Type B pancreatic cell (in vitro differentiated cells): ENCODE measurements around the gene OBSL1. TPM values are rescaled to one million over a fixed set of nuclear protein-coding genes. Genes with fewer than 3 reads are reported as not detected.
A peak's percentile ranks its signal among the peaks of the same experiment; 100 is the strongest.

Source experiments
- DNase-seq: peaks from one replicate; pipeline ENCODE4 v3.0.0; 2021; ENCODE audit warnings: mixed read lengths; ENCODE audit not compliant: unreplicated experiment; ENCODE audit errors: extremely low spot score
- H3K27ac Mint-ChIP-seq: 2 replicates; pipeline ENCODE4 v1.8.0; 2021; ENCODE audit warnings: mild to moderate bottlenecking, mixed read lengths
- H3K27me3 Mint-ChIP-seq: 2 replicates; pipeline ENCODE4 v1.8.0; 2021; ENCODE audit warnings: mixed read lengths
- H3K36me3 Mint-ChIP-seq: 2 replicates; pipeline ENCODE4 v1.8.0; 2021; ENCODE audit warnings: mixed read lengths
- H3K4me1 Mint-ChIP-seq: one replicate; pipeline ENCODE4 v1.8.0; 2021; ENCODE audit warnings: mixed read lengths; ENCODE audit not compliant: unreplicated experiment
- H3K4me3 Mint-ChIP-seq: 2 replicates; pipeline ENCODE4 v1.8.0; 2021; ENCODE audit warnings: mild to moderate bottlenecking, mixed read lengths
- H3K9me3 Mint-ChIP-seq: 2 replicates; pipeline ENCODE4 v1.8.0; 2021; ENCODE audit warnings: mixed read lengths
- total RNA-seq: library from RNA; stranded (reverse); gene quantifications from 2 replicates; pipeline ENCODE4 v1.2.1, GENCODE V29; 2021; ENCODE audit warnings: low replicate concordance
- TF ChIP-seq, protein P1 (sequence below): fragments of 200-600 bp; sonication (generic); conservative IDR thresholded peaks from 2 replicates; pipeline ENCODE4 v1.5.0; 2021; ENCODE audit warnings: antibody characterized with exemption, mild to moderate bottlenecking

OBSL1 gene
- total RNA-seq, 1 donor from 2014 or later: 197 TPM

DNA sequence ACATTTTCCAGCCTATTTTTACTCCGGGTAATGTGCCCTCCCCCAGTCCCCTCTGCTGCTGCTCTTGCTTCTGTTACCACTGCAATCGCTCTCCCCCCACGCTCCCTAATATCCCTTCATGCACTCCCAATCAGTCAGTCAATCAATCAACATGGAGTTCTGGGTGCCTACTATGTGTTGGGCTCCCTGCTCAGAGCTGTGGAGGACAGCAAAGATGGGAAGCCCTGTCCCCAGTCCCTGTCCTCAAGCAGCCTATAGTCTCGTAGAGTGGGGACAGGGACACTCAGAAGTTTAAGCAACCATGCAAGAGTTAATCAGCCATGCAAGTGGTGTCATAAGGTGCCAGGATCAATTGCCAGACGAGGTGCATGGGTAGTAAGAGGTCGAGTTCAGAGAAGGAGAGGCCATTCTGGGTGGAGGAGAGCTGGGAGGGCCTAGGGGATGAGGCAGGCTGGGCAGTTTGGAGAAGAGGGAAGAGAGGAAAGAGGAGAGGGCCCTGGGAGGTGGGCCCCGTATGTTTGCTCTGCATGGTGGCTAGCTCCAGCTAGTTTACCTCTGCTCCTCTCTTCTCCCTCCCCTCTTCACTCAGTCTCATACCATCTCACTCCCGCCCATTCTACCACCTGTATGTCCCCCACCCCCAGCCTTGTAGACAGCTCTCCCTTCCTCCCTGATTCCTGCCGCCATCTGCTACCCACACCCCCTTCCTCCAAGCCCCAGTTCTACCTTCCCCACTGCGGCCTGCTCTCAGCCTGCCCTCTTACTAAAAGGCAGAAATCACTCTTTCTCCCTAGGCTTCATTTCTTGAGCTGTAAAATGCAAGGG is 53.2 kb downstream of the OBSL1 start:
- Mint-ChIP-seq H3K4me1 (peaks cover 61% of the 10 kb centered on the region), H3K27ac (no peak overlapping the region), H3K9me3 (no peaks in the 10 kb centered on the region), H3K4me3 (peak overlapping the region; percentile 9), H3K36me3 (no peaks in the 10 kb centered on the region), H3K27me3 (peaks cover 76% of the 10 kb centered on the region)
- no peak for DNase-seq
- TF ChIP-seq, protein P1, sequence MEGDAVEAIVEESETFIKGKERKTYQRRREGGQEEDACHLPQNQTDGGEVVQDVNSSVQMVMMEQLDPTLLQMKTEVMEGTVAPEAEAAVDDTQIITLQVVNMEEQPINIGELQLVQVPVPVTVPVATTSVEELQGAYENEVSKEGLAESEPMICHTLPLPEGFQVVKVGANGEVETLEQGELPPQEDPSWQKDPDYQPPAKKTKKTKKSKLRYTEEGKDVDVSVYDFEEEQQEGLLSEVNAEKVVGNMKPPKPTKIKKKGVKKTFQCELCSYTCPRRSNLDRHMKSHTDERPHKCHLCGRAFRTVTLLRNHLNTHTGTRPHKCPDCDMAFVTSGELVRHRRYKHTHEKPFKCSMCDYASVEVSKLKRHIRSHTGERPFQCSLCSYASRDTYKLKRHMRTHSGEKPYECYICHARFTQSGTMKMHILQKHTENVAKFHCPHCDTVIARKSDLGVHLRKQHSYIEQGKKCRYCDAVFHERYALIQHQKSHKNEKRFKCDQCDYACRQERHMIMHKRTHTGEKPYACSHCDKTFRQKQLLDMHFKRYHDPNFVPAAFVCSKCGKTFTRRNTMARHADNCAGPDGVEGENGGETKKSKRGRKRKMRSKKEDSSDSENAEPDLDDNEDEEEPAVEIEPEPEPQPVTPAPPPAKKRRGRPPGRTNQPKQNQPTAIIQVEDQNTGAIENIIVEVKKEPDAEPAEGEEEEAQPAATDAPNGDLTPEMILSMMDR: no peak

DNA sequence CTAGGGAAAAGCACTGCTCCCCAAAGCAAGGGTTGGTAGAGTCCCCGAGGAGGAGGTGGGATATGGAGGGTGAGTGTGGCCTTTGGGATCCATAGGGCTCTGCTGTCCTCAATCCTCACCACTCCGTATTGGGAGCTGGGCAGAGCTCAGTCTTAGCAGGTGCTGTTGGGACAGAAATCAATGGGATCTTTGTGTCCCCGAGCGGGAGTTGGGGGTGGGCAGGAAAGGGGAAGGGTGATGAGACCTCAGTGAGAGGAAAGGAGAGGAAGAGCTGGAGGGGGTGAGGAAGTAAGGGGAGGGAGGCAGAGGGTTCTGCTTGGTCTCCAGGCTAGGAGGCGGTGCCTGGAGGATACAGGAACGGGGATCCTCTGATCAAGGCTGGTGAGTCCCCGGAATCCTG is 54.5 kb downstream of the OBSL1 start:
- TF ChIP-seq, protein P1: no peak
- Mint-ChIP-seq H3K27ac (peak overlapping the region; percentile 34), H3K4me1 (peaks cover 65% of the 10 kb centered on the region), H3K4me3 (no peak overlapping the region), H3K36me3 (no peaks in the 10 kb centered on the region), H3K9me3 (no peaks in the 10 kb centered on the region), H3K27me3 (peaks cover 81% of the 10 kb centered on the region)
- DNase-seq: no peak

DNA sequence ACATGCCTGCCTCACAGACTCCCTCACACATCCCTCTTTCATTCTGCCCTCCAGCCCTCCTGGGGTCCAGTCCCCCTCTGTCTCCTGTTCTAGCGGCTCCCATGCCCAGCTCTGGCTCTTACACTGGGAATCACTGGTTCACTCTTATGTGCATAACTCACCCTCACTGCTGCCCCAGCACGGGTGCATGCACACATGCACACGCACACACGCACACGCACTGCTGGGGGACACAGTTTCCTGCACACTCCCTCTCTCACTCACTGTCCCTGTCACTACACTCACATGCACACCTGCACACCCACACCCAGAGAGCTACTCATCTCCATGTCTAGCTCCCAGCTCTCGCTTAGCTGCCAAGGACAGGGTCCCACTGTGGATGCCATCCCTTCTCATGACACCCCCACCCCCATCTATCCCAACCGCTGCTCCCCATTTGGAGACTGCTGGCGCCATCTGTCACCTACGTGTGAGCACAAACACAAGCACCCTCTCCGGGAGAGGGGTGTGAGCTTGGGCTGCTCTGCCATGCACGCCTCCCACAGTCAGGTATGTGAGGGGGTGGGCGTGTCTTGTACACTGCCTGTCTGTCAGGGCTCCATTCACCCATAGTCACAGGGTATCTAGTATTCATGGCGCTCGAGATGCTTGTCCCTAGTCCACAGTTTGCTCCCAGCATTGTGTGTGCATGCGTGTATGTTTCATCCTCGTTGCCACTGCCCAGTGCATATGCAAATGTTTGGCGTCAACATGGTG is 55.3 kb downstream of the OBSL1 start:
- no peak for DNase-seq
- Mint-ChIP-seq H3K27me3 (peaks cover 78% of the 10 kb centered on the region), H3K36me3 (no peaks in the 10 kb centered on the region), H3K27ac (no peak overlapping the region), H3K4me1 (peaks cover 57% of the 10 kb centered on the region), H3K4me3 (peak overlapping the region; percentile 3), H3K9me3 (no peaks in the 10 kb centered on the region)
- TF ChIP-seq, protein P1: no peak

DNA sequence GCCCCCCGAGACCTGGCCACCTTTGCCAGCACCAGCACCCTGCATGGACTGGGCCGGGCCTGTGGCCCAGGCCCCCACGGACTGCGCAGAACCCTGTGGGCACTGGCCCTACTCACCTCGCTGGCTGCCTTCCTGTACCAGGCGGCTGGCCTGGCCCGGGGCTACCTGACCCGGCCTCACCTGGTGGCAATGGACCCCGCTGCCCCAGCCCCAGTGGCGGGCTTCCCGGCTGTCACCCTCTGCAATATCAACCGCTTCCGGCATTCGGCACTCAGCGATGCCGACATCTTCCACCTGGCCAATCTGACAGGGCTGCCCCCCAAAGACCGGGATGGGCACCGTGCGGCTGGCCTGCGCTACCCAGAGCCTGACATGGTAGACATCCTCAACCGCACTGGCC is 56.5 kb downstream of the OBSL1 start:
- Mint-ChIP-seq H3K27ac (no peak overlapping the region), H3K27me3 (peaks cover 81% of the 10 kb centered on the region), H3K4me3 (no peak overlapping the region), H3K36me3 (no peaks in the 10 kb centered on the region), H3K9me3 (no peaks in the 10 kb centered on the region), H3K4me1 (peaks cover 54% of the 10 kb centered on the region)
- DNase-seq: no peak
- TF ChIP-seq, protein P1: no peak

DNA sequence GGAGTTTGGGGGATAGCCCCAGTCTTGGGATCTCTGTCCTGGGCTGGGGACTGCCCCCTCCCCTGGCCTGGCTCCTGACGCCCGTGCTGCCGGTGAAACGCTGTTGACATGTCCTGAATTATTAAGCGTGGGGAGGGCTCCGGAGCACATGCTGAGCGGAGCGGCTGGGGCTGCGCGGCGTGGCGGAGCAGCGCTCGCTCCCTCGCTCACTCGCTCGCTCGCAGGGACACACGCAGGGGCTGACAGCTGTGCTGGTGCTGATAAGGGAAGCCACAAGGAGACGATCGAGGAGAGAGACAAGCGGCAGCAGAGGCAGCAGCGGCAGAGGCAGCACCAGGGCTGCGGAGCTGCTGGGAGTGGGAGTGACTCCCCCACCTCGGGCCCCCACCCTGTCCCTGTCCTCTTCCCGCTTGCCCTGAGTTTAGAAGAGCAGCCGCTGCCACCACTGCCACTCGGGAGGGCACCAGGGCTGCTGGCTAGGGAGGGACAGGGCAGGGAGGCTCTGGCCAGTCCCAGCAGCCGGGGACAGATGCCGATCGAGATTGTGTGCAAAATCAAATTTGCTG is 57.1 kb downstream of the OBSL1 start, which contains the start of gene ASIC4:
ASIC4 (plus strand) TSS at position 287 of the 566 bp plus-strand sequence; CDS start at position 530, 243 bp downstream.
- no peak for DNase-seq
- Mint-ChIP-seq H3K9me3 (no peaks in the 10 kb centered on the region), H3K27ac (peak within 1 kb of the TSS; percentile 39), H3K36me3 (no peaks in the 10 kb centered on the region), H3K4me3 (peak within 1 kb of the TSS; percentile 76), H3K4me1 (peaks cover 56% of the 10 kb centered on the region), H3K27me3 (peaks cover 83% of the 10 kb centered on the region)
- TF ChIP-seq, protein P1: no peak
